Thymus (tissue), 11 donors: ENCODE results near the gene GINS2. TPM values are rescaled to one million over a fixed set of nuclear protein-coding genes. Genes with fewer than 3 reads are reported as not detected.

ENCODE experiments used
- DNase-seq, 9 donors: peaks; one replicate each; pipeline ENCODE4 v3.0.0-alpha.2; 2013; ENCODE audit warnings: low spot score in 9 of 9, low read depth in 6 of 9, missing footprints in 1 of 9
- H3K27ac ChIP-seq, 2 donors: one replicate each; pipeline ENCODE4 v1.5.1; 2013; ENCODE audit warnings: control low read depth in 1 of 2, low read depth in 1 of 2, low read length in 1 of 2, mild to moderate bottlenecking in 1 of 2, moderate library complexity in 1 of 2
- H3K27me3 ChIP-seq, 2 donors: one replicate each; pipeline ENCODE4 v1.5.1; 2013; ENCODE audit warnings: low read length in 1 of 2; ENCODE audit not compliant: control insufficient read depth in 2 of 2, insufficient read depth in 1 of 2
- H3K36me3 ChIP-seq, 2 donors: one replicate each; pipeline ENCODE4 v1.5.1; 2013; ENCODE audit warnings: low read length in 1 of 2, mild to moderate bottlenecking in 1 of 2, moderate library complexity in 1 of 2; ENCODE audit not compliant: control insufficient read depth in 2 of 2, insufficient read depth in 2 of 2
- H3K4me1 ChIP-seq, 2 donors: one replicate each; pipeline ENCODE4 v1.5.1; 2013; ENCODE audit warnings: low read length in 2 of 2; ENCODE audit not compliant: control insufficient read depth in 2 of 2, insufficient read depth in 2 of 2
- H3K4me3 ChIP-seq, 2 donors: one replicate each; pipeline ENCODE4 v1.5.1; 2013; ENCODE audit warnings: low read length in 2 of 2, control low read depth in 1 of 2, mild to moderate bottlenecking in 1 of 2
- H3K9me3 ChIP-seq, 2 donors: one replicate each; pipeline ENCODE4 v1.5.1; 2013; ENCODE audit warnings: low read length in 1 of 2, mild to moderate bottlenecking in 1 of 2; ENCODE audit not compliant: control insufficient read depth in 2 of 2, insufficient read depth in 1 of 2
- WGBS: extraction: QIAGEN DNeasy Blood & Tissue Kit; methylation state at CpG from one replicate; pipeline ENCODE4 v1.1.7; 2013; 5-methylcytosine and 5-hydroxymethylcytosine counted together
- polyA plus RNA-seq: library from polyadenylated mRNA; stranded (reverse); fragments of 200-250 nt; gene quantifications from one replicate; pipeline ENCODE4 v1.2.3, GENCODE V29; 2013
- total RNA-seq: library from RNA; stranded (reverse); fragments of 120-200 nt; gene quantifications from one replicate; pipeline ENCODE4 v1.2.4, GENCODE V29; 2013
- donor health status: healthy.

GINS2 gene
- total and polyA plus RNA-seq, 2 donors, result 1.4 to 23.2 TPM

DNA sequence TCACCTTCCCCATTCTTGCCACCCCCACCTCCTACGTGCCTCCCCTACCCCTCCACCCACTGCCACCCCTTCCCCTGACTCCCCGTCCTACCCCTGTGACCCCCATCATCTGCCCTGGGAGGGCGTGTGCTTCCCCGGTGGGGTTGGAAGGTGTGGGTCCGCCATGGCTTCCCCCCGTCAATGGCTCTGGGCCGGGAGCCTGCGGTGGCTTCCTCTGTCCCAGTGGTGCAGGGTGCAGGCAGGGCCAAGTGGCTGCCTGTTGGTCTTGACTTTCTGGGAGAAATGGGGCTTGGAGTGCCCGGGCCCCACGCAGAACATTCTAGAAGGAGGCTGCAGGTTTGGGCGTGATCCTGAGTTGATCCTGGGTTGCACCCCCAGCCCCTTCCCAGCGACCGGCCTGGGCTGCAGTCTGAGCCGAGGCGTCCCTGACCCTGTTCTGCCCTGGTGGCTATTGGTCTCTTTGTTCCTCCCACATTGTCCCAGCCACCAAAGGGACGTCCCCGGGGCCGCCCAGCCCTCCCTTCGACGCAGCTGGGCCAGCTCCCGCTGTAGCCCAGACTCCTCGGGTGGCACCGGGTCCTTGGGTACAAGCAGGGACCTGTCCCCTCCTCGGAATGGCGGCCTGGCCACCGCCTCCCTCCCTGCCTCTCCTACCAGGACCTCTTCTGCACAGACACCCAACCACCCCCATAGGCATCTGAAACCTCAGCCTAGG, 49.9 kb downstream of the GINS2 start:
- 97% methylated on average over 26 of the region's 26 CpGs for WGBS
- Histone ChIP-seq H3K27ac (no peak overlapping the region), H3K27me3 (no peaks in the 10 kb centered on the region), H3K9me3 (peaks cover 2 to 4% of the 10 kb centered on the region in 2 donors), H3K36me3 (peaks cover 92 to 97% of the 10 kb centered on the region in 2 donors), H3K4me1 (peaks cover 2 to 23% of the 10 kb centered on the region in 2 donors), H3K4me3 (no peak overlapping the region)
- DNase-seq, result no peak

DNA sequence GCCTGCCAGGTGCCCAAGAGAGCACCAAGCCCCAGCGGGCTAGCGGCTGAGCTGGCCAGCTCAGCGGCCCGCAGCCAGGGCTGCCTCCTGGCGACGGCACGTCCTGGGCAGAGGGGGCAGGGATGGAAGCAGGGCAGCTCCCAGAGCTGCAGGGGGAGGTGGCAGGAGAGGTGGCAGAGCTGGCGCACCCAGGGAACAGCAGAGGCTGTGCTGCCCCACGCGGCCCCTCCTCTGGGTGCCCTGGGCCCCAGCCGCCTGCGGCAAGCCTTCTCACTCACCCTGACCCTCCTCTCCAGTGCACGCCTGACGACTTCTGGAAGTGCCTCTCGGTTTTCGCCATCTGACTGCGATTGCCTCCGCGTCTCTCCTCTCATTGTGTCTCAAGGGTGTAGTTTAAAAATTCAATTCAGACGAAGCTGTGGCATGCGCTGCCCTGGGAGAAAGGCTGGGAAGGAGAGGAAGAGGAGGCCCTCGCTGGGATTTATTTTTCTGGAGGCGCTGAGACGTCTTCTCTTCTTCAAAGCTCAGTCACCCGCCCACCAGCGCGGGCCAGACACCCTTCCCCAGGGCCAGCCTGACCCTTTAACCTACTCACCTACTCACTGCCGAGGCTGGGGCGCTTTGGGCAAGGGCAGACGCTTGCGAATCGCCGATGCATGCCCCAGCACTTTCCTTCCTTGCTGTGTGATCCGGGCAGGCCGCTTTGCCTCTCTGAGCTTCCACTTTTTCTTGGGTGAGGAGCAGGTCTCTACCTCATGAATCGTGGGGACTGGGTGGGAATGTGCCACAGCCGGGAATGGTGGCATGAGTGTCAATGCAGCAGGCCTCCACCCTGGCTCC, 50.7 kb downstream of the GINS2 start:
- peaks cover 93 to 97% of the 10 kb centered on the region in 2 donors for H3K36me3 ChIP-seq
- 97% methylated on average over 37 of the region's 37 CpGs for WGBS
- no peak overlapping the region for H3K4me3 ChIP-seq
- H3K4me1 ChIP-seq, result peaks cover 2 to 21% of the 10 kb centered on the region in 2 donors
- peaks cover 2 to 3% of the 10 kb centered on the region in 2 donors for H3K9me3 ChIP-seq
- DNase-seq, result no peak
- no peak overlapping the region for H3K27ac ChIP-seq
- no peaks in the 10 kb centered on the region for H3K27me3 ChIP-seq

DNA sequence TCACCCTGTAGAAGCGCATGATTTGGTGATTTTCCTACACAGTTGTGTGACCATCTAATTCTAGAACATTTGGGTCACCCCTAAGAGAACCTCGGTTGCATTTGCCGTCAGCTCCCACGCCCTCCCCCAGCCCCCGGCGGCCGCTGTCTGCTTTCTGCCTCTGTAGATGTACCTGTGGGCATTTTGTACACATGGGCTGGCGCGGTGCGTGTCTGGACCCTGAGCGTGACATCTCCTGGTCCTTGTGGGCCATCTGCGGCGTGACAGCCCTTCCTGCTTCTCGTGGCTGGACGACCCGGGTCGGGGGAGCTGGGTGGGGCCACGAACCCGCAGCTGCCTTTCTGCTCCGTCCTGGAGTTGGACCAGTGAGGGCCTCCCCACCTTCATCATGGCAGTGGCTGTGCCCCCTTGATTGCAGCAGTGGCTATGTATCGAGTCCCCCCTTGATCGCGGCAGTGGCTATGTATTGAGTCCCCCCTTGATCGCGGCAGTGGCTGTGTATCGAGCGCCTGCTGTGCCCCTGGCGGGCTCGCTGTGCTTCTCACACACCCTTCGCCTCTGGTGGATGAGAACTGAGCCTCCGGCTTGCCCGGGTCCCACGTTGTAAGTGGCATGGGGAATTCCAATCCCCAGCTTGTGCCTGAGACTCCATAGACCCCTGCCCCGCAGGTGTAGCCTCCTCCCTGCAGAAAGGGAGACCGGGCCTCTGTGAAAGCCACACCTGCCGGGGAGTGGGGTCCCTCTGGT, 51.5 kb downstream of the GINS2 start:
- no peak overlapping the region for H3K27ac ChIP-seq
- H3K4me3 ChIP-seq, result no peak overlapping the region
- H3K27me3 ChIP-seq, result no peaks in the 10 kb centered on the region
- no peak for DNase-seq
- H3K4me1 ChIP-seq, result peaks cover 2 to 20% of the 10 kb centered on the region in 2 donors
- WGBS, result 98% methylated on average over 36 of the region's 36 CpGs
- peaks cover 91 to 94% of the 10 kb centered on the region in 2 donors for H3K36me3 ChIP-seq
- peaks cover 0 to 2% of the 10 kb centered on the region in 2 donors for H3K9me3 ChIP-seq

DNA sequence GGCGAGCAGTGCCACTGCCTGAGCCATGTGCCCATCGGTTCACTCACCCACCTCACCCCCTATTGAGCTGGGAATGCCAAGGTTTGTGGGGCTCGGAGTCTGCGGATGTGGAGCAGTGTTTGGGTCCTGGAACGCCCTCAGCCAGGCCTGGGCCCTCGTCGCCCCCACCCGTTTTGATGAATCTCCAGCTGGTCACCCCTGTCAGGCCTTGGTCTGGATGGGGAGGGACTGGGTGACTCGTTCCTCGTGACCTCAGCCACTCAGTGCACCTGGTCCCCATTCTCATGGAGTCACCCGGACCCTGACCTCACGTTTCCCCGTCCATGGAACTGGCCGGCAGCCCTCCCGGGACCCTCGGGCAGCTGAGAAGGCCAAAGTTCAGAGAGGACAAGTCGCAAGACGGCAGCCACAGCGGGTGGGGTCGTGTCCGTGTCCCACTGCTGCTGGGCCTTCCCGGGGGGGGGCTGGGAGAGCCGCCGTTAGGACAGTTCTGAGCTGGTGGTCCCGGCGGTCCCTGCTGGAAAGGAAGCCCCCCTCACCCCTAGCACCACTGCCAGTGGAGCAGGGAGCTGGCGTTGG, 52.4 kb downstream of the GINS2 start:
- DNase-seq, result no peak

DNA sequence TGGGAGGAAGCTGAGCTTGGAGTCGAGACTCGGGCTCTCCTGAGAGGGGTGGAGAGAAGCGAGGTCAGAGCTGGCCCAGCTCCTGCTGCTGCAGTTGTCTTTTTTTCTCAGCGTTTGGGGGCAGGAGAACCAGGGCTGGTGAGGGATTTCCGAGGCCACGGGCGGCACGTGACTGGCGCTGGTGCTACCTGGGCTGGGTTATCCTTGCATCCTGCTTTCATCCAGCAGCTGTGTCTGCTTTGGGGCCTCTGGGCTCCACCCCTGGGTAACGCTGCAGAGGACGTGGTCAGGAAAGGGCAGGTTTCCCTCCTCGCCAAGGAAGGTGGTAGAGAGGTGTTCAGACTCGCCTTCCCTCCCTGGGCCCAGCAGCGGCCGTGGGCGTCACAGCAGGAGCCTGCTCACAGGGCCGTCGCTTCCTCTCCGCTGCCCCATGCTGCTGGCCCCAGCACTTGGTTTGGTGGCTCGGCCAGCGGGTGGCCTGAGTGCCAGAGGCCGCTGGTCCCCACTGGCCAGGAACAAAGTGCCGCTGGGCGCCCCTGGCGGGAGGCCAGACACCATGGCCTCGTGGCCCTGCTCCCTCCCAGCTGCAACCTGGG, 53.1 kb downstream of the GINS2 start:
- peaks cover 2 to 5% of the 10 kb centered on the region in 2 donors for H3K9me3 ChIP-seq
- no peaks in the 10 kb centered on the region for H3K27me3 ChIP-seq
- H3K4me1 ChIP-seq, result peaks cover 2 to 18% of the 10 kb centered on the region in 2 donors
- peaks cover 87 to 89% of the 10 kb centered on the region in 2 donors for H3K36me3 ChIP-seq
- DNase-seq, result no peak
- 87% methylated on average over 26 of the region's 26 CpGs for WGBS
- H3K4me3 ChIP-seq, result no peak overlapping the region
- no peak overlapping the region for H3K27ac ChIP-seq

More for the DNA sequence above, 52.4 kb downstream of the GINS2 start:
- no peak overlapping the region for H3K4me3 ChIP-seq
- H3K9me3 ChIP-seq, result peaks cover 0 to 2% of the 10 kb centered on the region in 2 donors
- H3K27ac ChIP-seq, result no peak overlapping the region
- H3K27me3 ChIP-seq, result no peaks in the 10 kb centered on the region
- H3K4me1 ChIP-seq, result peaks cover 2 to 18% of the 10 kb centered on the region in 2 donors
- 96% methylated on average over 27 of the region's 27 CpGs for WGBS
- H3K36me3 ChIP-seq, result peaks cover 89% of the 10 kb centered on the region in 2 donors

DNA sequence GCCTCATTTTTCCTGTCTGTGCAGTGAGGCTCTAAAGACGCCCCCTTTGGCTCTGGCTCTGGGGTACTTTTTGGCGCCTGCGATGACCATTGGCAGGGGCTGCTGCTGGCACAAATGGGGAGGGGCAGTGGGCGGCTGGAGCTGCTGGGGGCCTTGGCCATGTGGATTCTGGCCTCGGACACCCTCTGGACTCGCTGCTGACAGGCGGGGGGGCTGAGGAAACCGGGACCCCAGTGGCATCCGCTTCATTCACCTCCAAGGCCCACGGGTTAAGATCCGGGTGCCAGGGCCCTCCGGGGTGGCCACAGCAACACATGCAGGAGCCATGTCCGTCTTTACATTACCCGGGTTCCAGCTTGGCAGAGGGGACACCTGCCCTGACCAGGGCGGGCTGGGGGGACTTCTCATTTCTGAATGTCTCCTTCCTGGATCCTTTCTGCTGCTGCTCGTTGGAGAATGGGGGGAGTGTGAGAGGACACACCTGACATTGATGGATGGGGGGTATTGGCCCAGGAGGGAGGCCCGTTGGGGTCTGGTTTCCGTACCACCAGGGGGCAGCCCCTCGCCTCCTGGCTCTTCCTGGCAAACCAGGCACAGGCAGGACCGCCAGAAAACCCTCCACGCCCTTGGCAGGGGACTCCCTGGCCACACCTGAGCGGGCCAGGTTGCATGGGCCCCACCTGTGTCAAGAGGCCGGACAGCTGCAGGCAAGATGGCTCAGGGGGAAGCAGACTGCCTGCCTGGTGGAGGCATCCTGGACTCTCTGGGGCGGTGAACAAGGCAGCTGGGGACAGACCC, 53.8 kb downstream of the GINS2 start:
- DNase-seq, result no peak
- H3K36me3 ChIP-seq, result peaks cover 86 to 88% of the 10 kb centered on the region in 2 donors
- H3K4me3 ChIP-seq, result no peak overlapping the region
- no peak overlapping the region for H3K27ac ChIP-seq
- WGBS, result 91% methylated on average over 24 of the region's 24 CpGs
- peaks cover 2 to 6% of the 10 kb centered on the region in 2 donors for H3K9me3 ChIP-seq
- H3K27me3 ChIP-seq, result no peaks in the 10 kb centered on the region
- peaks cover 2 to 18% of the 10 kb centered on the region in 2 donors for H3K4me1 ChIP-seq

DNA sequence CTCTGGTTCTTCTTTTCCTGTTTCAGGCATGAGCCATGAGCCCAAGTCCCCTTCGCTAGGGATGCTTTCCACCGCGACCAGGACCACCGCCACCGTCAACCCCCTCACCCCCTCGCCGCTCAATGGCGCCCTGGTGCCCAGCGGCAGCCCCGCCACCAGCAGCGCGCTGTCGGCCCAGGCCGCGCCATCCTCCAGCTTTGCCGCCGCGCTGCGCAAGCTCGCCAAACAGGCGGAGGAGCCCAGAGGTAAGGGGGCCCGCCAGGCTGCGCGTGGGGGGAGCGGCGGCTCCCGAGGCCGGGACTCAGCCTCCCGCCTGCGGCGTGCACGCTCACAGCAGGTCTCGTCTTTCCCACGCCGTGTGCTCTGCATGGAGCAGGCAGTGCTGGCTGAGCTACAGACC, 54.9 kb downstream of the GINS2 start:
- H3K36me3 ChIP-seq, result peaks cover 86 to 89% of the 10 kb centered on the region in 2 donors
- no peak overlapping the region for H3K4me3 ChIP-seq
- DNase-seq, result no peak
- H3K27ac ChIP-seq, result no peak overlapping the region
- 96% methylated on average over 35 of the region's 35 CpGs for WGBS
- peaks cover 2 to 16% of the 10 kb centered on the region in 2 donors for H3K4me1 ChIP-seq
- peaks cover 4 to 17% of the 10 kb centered on the region in 2 donors for H3K9me3 ChIP-seq
- H3K27me3 ChIP-seq, result no peaks in the 10 kb centered on the region

DNA sequence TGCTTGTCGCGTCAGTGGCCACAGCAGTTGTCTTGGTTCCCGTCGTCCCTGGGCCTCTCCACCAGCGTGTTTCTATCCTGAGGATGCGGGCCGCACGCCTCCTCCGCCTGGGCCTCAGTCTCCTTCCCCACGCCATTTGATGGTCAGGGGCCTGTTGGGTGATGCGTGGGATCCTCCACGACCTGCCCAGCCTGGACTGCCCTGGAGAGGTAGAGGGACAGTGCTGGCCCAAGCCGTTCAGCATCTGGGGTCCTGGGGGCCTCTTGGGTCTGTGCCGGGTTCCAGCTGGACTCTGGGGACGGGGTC, 55.4 kb downstream of the GINS2 start:
- Histone ChIP-seq H3K4me1 (peaks cover 2 to 19% of the 10 kb centered on the region in 2 donors), H3K36me3 (peaks cover 89% of the 10 kb centered on the region in 2 donors), H3K27ac (no peak overlapping the region), H3K9me3 (peaks cover 4 to 22% of the 10 kb centered on the region in 2 donors), H3K27me3 (no peaks in the 10 kb centered on the region), H3K4me3 (no peak overlapping the region)
- WGBS, result 97% methylated on average over 15 of the region's 15 CpGs
- DNase-seq, result no peak
